Measurements from ENCODE around the gene FAM156A.
"Not testable (repeated sequence)": the region's sequence is repeated elsewhere in the genome, so short reads cannot be mapped to it uniquely, and the experiment has no call there.

DNA sequence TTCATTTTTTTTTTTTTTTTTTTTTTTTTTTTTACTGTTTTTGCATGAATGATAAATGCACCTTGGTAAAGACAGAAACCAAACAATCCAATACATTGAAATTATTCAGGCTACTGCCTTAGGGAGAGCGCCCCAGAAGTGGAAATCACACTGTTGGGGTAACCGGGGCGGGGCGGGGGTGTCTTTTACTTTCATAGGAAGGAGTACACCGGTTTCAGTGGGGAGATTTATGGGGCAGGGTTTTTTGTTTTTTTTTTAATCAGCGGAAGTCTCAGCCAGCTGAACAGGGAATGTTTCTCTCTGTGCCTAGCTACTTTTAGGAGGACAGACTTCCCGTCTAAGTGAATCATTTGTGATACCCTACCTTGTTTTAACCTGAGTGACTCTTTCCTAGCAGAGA, 643 bp upstream of the FAM156A start:
- TF ChIP-seq, protein P1, sequence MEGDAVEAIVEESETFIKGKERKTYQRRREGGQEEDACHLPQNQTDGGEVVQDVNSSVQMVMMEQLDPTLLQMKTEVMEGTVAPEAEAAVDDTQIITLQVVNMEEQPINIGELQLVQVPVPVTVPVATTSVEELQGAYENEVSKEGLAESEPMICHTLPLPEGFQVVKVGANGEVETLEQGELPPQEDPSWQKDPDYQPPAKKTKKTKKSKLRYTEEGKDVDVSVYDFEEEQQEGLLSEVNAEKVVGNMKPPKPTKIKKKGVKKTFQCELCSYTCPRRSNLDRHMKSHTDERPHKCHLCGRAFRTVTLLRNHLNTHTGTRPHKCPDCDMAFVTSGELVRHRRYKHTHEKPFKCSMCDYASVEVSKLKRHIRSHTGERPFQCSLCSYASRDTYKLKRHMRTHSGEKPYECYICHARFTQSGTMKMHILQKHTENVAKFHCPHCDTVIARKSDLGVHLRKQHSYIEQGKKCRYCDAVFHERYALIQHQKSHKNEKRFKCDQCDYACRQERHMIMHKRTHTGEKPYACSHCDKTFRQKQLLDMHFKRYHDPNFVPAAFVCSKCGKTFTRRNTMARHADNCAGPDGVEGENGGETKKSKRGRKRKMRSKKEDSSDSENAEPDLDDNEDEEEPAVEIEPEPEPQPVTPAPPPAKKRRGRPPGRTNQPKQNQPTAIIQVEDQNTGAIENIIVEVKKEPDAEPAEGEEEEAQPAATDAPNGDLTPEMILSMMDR (IDR thresholded peaks at IDR 0.05): not testable (repeated sequence)
- not testable (repeated sequence) for TF ChIP-seq EZH2 (IDR thresholded peaks at IDR 0.05; ENCODE audit: borderline replicate concordance, insufficient read depth, low read depth, low read length, poor library complexity, severe bottlenecking)
